Measurements from ENCODE around the gene ZNF608. TPM values are rescaled to one million over a fixed set of nuclear protein-coding genes. Genes with fewer than 3 reads are reported as not detected.

Gene ZNF608
- total RNA-seq, 1 donor from 2014 or later = 63.0 TPM

DNA sequence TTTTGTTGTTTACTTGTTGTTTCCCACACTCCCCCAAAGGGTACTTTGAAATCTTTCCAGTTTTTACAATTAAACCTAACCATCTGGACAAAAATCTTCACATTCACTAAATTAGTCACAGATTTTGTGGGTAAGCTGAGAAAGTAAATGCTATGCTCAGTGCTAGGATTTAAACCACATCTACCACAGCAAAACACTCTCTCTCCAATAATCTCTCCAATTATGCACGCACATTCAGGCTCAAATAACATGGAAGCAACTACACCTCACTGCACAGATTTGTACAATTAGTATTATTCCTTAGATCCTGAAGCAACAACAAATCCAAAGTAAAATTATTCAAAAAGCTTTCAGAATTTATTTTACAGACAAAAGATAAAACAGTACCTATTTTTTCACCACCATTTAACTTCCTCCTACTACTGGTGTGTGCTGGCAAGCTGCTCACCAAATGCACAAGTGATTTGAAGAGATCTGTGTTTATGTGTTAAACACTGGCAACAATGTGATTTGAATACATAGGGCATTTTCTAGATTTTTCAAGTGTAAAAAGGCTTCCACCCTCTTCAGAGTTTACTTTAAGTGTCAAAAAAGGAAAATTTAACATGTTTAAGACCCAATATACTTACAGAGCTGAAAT, 16.6 kb downstream of the ZNF608 start:
- peaks cover 25% of the 10 kb centered on the region for H3K36me3 Mint-ChIP-seq
- no peak overlapping the region for H3K27ac Mint-ChIP-seq
- DNase-seq (ENCODE audit: extremely low spot score, unreplicated experiment) = no peak
- peak overlapping the region; percentile 0 for H3K4me3 Mint-ChIP-seq
- peaks cover 65% of the 10 kb centered on the region for H3K4me1 Mint-ChIP-seq (ENCODE audit: unreplicated experiment)
- H3K9me3 Mint-ChIP-seq = no peaks in the 10 kb centered on the region
- TF ChIP-seq, protein P1, sequence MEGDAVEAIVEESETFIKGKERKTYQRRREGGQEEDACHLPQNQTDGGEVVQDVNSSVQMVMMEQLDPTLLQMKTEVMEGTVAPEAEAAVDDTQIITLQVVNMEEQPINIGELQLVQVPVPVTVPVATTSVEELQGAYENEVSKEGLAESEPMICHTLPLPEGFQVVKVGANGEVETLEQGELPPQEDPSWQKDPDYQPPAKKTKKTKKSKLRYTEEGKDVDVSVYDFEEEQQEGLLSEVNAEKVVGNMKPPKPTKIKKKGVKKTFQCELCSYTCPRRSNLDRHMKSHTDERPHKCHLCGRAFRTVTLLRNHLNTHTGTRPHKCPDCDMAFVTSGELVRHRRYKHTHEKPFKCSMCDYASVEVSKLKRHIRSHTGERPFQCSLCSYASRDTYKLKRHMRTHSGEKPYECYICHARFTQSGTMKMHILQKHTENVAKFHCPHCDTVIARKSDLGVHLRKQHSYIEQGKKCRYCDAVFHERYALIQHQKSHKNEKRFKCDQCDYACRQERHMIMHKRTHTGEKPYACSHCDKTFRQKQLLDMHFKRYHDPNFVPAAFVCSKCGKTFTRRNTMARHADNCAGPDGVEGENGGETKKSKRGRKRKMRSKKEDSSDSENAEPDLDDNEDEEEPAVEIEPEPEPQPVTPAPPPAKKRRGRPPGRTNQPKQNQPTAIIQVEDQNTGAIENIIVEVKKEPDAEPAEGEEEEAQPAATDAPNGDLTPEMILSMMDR (conservative IDR thresholded peaks at IDR 0.05) = no peak
- peaks cover 12% of the 10 kb centered on the region for H3K27me3 Mint-ChIP-seq

DNA sequence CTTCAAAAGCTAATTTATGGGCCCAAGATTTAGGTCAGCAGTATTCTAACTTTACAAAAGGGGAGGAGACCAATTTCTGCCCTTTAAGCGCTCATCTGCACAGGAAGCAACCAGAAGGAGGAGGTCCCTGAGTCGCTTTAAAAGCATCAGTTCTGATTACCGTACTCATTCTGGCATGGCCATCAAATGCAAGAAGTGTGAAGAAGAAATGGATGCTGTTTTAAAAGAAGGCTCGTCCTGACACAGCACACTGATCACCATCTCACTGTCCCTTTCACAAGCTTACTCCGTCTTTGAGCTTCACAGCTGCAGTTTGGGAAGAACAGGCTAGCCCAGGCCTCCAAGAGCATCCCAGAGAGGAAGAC, 17.5 kb downstream of the ZNF608 start:
- Mint-ChIP-seq H3K27me3 (peaks cover 15% of the 10 kb centered on the region), H3K36me3 (peaks cover 27% of the 10 kb centered on the region), H3K4me1 (ENCODE audit: unreplicated experiment) (peaks cover 62% of the 10 kb centered on the region), H3K4me3 (no peak overlapping the region), H3K27ac (no peak overlapping the region), H3K9me3 (no peaks in the 10 kb centered on the region)
- no peak for DNase-seq (ENCODE audit: extremely low spot score, unreplicated experiment)
- TF ChIP-seq, protein P1 (conservative IDR thresholded peaks at IDR 0.05) = no peak

DNA sequence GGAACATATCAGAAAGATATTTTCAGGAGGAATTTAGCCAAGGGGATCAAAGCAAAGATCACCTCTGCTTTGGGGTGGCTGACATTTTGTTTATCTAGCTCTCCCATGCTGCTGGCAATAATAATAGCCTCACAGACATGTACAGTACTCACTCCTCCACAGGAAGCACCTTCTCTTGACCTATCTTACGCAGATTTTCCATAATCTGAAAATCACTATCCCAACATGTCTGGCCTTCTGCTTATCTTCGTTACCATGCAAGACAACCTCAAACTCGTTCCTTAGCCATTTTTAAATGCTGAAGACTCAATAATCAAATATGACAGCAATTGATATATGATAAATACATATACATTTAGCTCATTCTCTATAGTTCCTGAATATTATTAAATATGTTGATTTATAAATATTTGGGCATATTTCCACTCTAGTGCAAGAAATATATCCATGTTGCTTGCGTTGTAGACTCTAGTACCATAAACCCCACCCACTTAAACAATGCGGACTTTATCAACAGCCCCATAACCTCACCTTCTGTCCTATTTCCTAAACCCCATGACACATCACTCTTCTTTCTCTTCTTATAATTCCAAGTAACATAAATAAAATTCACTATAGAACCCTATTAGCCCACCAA, 18.0 kb downstream of the ZNF608 start:
- TF ChIP-seq, protein P1 (conservative IDR thresholded peaks at IDR 0.05) = no peak
- Mint-ChIP-seq H3K4me1 (ENCODE audit: unreplicated experiment) (peaks cover 61% of the 10 kb centered on the region), H3K36me3 (peaks cover 27% of the 10 kb centered on the region), H3K27me3 (peaks cover 15% of the 10 kb centered on the region), H3K27ac (no peak overlapping the region), H3K4me3 (no peak overlapping the region), H3K9me3 (no peaks in the 10 kb centered on the region)
- DNase-seq (ENCODE audit: extremely low spot score, unreplicated experiment) = no peak

DNA sequence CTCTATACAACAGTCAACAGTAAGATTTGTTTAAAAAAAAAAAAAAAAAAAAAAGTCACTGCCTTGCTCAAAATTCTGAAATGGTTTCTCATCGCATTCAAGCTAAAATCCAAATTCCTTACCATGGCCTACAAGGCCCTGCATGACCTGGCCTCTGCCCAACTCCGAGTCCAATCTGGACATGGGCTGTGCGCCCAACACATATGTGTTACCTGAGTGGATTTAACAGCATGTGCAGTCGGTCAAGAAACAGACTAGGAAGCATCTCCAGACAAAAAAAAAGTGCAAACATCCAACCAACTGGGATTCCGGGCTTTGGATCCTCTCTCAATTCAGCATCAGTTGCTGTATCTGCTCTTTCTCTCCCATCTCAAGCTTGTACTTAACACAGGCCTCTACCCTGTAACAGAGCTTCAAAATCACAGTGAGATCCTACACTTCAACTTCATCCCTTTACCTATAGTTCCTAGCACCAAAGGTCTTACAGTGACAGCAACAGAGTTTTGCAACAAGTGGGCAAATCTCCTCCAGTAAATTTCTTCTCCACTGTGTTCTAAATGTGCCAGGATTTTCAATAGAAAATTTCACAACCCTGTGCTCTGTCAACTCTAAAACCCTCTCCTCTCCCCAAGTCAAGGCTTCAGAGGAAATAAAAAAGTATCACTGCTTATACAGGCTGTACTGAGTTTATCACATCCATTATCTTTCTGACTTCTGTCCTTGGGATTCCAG, 19.6 kb downstream of the ZNF608 start:
- H3K4me3 Mint-ChIP-seq = no peak overlapping the region
- TF ChIP-seq, protein P1 (conservative IDR thresholded peaks at IDR 0.05) = no peak
- peaks cover 24% of the 10 kb centered on the region for H3K36me3 Mint-ChIP-seq
- H3K9me3 Mint-ChIP-seq = no peaks in the 10 kb centered on the region
- no peak overlapping the region for H3K27ac Mint-ChIP-seq
- H3K27me3 Mint-ChIP-seq = peaks cover 5% of the 10 kb centered on the region
- peaks cover 46% of the 10 kb centered on the region for H3K4me1 Mint-ChIP-seq (ENCODE audit: unreplicated experiment)
- DNase-seq (ENCODE audit: extremely low spot score, unreplicated experiment) = no peak

DNA sequence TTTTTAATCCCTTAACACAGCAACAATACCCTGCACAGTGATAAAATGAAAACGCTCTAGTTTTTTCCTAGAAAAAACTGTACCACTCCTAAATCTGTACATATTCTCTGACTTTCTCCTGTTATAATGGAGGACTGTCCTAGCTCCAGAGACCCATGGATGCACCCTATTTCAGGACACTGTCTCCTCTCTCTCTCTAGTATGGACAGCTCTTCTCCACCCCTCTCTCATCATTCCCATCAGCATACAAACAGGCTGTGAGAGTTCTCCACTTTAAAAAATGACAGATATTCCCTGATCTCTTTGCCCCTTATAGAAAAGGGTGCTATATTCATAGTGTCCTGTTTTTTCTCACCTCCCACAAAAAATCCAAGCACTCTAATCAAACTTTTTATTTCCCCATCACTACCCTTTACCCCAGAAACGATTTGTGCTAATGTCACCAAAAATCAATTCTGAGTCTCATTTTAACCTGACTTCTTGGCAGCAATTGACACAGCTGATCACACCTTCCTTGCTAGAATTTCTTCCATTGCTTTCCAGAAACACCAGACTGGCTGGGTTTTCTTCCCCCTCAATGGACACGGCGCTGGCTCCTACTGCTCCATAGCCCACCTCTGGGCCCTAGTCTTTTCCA, 20.7 kb downstream of the ZNF608 start:
- H3K4me3 Mint-ChIP-seq = no peak overlapping the region
- H3K27ac Mint-ChIP-seq = no peak overlapping the region

More for the DNA sequence above, 20.7 kb downstream of the ZNF608 start:
- Mint-ChIP-seq H3K27me3 (peaks cover 5% of the 10 kb centered on the region), H3K9me3 (no peaks in the 10 kb centered on the region), H3K4me1 (ENCODE audit: unreplicated experiment) (peaks cover 52% of the 10 kb centered on the region), H3K36me3 (peaks cover 28% of the 10 kb centered on the region)
- DNase-seq (ENCODE audit: extremely low spot score, unreplicated experiment) = no peak
- TF ChIP-seq, protein P1 (conservative IDR thresholded peaks at IDR 0.05) = no peak
